K562 (cell line): ENCODE data around the gene CBX2. TPM values are rescaled to one million over a fixed set of nuclear protein-coding genes. Genes with fewer than 3 reads are reported as not detected.

ENCODE experiments used
- CTBP1 ChIP-seq: fragments of 450-650 bp; IDR thresholded peaks from 2 replicates; pipeline ENCODE4 v1.6.1; 2016; ENCODE audit warnings: borderline replicate concordance
- DNMT1 ChIP-seq: fragments of 450-650 bp; IDR thresholded peaks from 2 replicates; pipeline ENCODE4 v1.6.1; 2016; ENCODE audit warnings: antibody characterized with exemption, mild to moderate bottlenecking
- GABPB2 ChIP-seq: fragments of 250-450 bp; sonication (Bioruptor Pico); conservative IDR thresholded peaks from 2 replicates; pipeline ENCODE4 v1.5.1; 2021; ENCODE audit warnings: mild to moderate bottlenecking
- HNRNPH1 ChIP-seq: fragments of 200-400 bp; formaldehyde crosslinking; optimal IDR thresholded peaks from 2 replicates; pipeline ENCODE3; 2017; ENCODE audit warnings: low read depth, mild to moderate bottlenecking, low read length, moderate library complexity
- LEF1 ChIP-seq: fragments of 450-650 bp; IDR thresholded peaks from 2 replicates; pipeline ENCODE4 v1.6.1; 2016; ENCODE audit warnings: mild to moderate bottlenecking
- NCOA2 ChIP-seq, 2 experiments: fragments of 450-650 bp; IDR thresholded peaks; 2 replicates each; pipeline ENCODE4 v1.6.1; 2018; ENCODE audit warnings: mild to moderate bottlenecking in 2 of 2, moderate library complexity in 1 of 2; ENCODE audit not compliant: partially characterized antibody in 2 of 2
- PHB2 ChIP-seq: fragments of 450-650 bp; IDR thresholded peaks from 2 replicates; pipeline ENCODE4 v1.6.1; 2017; ENCODE audit warnings: low read depth
- PHF20 ChIP-seq: fragments of 450-650 bp; IDR thresholded peaks from 2 replicates; pipeline ENCODE4 v1.6.1; 2018; ENCODE audit not compliant: partially characterized antibody
- RNF2 ChIP-seq: sonication (generic); IDR thresholded peaks from 2 replicates; pipeline ENCODE4 v1.6.1; 2016
- SP2 ChIP-seq: IDR thresholded peaks from 2 replicates; pipeline ENCODE4 v1.6.1; 2011; ENCODE audit warnings: mild to moderate bottlenecking, low read depth, low read length, moderate library complexity; ENCODE audit not compliant: poor library complexity, severe bottlenecking; ENCODE audit errors: extremely low read depth
- SRSF9 ChIP-seq: fragments of 200-400 bp; formaldehyde crosslinking; IDR thresholded peaks from 2 replicates; pipeline ENCODE4 v1.6.1; 2017; ENCODE audit warnings: low read depth, low read length, borderline replicate concordance
- TAL1 ChIP-seq: fragments of 450-650 bp; IDR thresholded peaks from 2 replicates; pipeline ENCODE4 v1.6.1; 2016; ENCODE audit warnings: mild to moderate bottlenecking
- TCF7 ChIP-seq: sonication (generic); IDR thresholded peaks from 2 replicates; pipeline ENCODE4 v1.6.1; 2016; ENCODE audit warnings: antibody characterized with exemption, borderline replicate concordance
- YY1 ChIP-seq, 3 experiments: IDR thresholded peaks; 2 replicates each; pipeline ENCODE4 v1.6.1; 2011; ENCODE audit warnings: low read length in 2 of 3, mild to moderate bottlenecking in 2 of 3, moderate library complexity in 2 of 3, borderline replicate concordance in 1 of 3, control low read depth in 1 of 3, low read depth in 1 of 3; ENCODE audit not compliant: insufficient read depth in 3 of 3, insufficient replicate concordance in 2 of 3, control insufficient read depth in 1 of 3, insufficient read length in 1 of 3; ENCODE audit errors: extremely low read depth in 1 of 3
- ZNF232 ChIP-seq: sonication (generic); formaldehyde crosslinking; IDR thresholded peaks from 2 replicates; pipeline ENCODE4 v1.8.0; 2022; ENCODE audit warnings: mild to moderate bottlenecking, missing genetic modification reagents
- ZNF551 ChIP-seq: fragments of 250-450 bp; sonication (Bioruptor Pico); IDR thresholded peaks from 2 replicates; pipeline ENCODE4 v1.5.0; 2021; ENCODE audit warnings: mild to moderate bottlenecking, moderate library complexity
- ZNF695 ChIP-seq: fragments of 450-650 bp; formaldehyde crosslinking; IDR thresholded peaks from 2 replicates; pipeline ENCODE4 v1.4.0; 2020; ENCODE audit warnings: mild to moderate bottlenecking, moderate library complexity
- polyA plus RNA-seq, 8 experiments: library from polyadenylated mRNA; depleted of rRNA in 4 of 8; stranded (reverse) in 5 of 8; unstranded in 3 of 8; fragments of >200 nt; fragmentation: Nextera tagmentation in 2 of 8; fragmentation: Illumina TruSeq in 1 of 8; extraction: Ambion mirVana in 2 of 8; extraction: Trizol in 1 of 8; gene quantifications; 2 replicates each; pipeline versions ENCODE4 v1.2.1 to v1.2.3, GENCODE V29; 2011 to 2014; ENCODE audit warnings: inconsistent platforms in 1 of 8, missing spikeins in 1 of 8
- total RNA-seq, 7 experiments: library from RNA; depleted of rRNA in 6 of 7; stranded (reverse); fragments of >200 nt in 6 of 7; fragmentation: Illumina TruSeq in 2 of 7; extraction: Trizol in 2 of 7; gene quantifications; 2 replicates each; pipeline versions ENCODE4 v1.2.1 to v1.2.3, GENCODE V29; 2011 to 2021; ENCODE audit warnings: low replicate concordance in 1 of 7
- TF ChIP-seq, protein P1 (sequence below): fragments of 250-450 bp; sonication (Bioruptor Pico); IDR thresholded peaks from 2 replicates; pipeline ENCODE4 v1.8.0; 2021; ENCODE audit warnings: moderate library complexity, mild to moderate bottlenecking, inconsistent platforms
- TF ChIP-seq, protein P2 (sequence below): fragments of 250-450 bp; sonication (Bioruptor Pico); IDR thresholded peaks from 2 replicates; pipeline ENCODE4 v1.5.0; 2022; ENCODE audit warnings: mild to moderate bottlenecking
- TF ChIP-seq, protein P3 (sequence below), 2 experiments: fragments of 450-650 bp in 1 of 2; sonication (generic) in 1 of 2; formaldehyde crosslinking; conservative IDR thresholded peaks; 2 replicates each; pipeline versions ENCODE4 v1.4.0 to v1.8.1; 2020 to 2022; ENCODE audit warnings: mild to moderate bottlenecking in 1 of 2, missing genetic modification reagents in 1 of 2

The CBX2 gene
- total and polyA plus RNA-seq, 9 of the 15 experiments (the other 6 are each of a cell fraction or from before 2014, with no cell fraction given) = 0.66 to 26.9 (median 13.9) TPM

DNA sequence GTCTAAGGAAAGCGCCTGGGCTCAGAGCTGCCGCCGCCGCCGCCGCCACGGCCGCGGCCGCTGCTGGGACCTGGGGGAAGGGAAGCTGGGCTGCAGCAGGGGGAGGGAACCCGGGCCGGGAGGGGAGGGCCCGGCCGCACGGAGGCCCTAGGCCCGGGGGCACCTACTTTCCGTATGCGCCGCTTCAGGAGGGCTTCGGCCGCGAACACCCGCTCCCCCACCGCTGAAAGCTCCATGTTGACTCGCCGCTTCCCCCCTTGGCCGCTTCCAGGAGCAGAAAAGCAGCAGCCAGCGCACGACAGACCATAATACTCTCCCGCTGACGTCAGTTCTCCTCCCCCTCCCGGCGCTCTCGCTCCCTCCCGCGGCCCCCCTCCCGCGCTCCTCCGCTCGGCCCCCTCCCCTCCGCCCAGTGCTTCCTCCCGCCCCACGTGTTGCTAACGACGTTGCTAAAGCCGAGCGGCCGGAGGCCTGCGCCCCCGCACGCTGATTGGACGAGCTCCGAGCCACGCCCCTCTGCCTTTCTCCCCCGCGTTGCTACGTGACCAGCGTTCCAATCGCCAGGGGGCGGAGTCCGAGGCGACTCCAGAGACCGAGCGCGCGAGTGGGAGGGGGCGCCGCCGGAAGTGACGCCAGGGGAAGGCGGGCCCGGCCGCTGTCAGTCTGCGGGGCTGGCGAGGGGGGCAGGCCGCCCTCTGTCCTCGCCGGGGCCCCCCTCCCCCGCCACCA lies 19.0 kb downstream of the CBX2 start, which contains the start of gene CBX8 (continued):
- TF ChIP-seq HNRNPH1 (no peak), DNMT1 (no peak), ZNF551 (CRISPR knock-in tag) (no peak), GABPB2 (CRISPR knock-in tag) (no peak), SRSF9 (no peak), YY1 (IDR thresholded peaks at IDR 0.05; ENCODE audit: borderline replicate concordance in 1 of 3, control insufficient read depth in 1 of 3, extremely low read depth in 1 of 3, insufficient read depth in 3 of 3, insufficient read length in 1 of 3, insufficient replicate concordance in 2 of 3, low read depth in 1 of 3, low read length in 2 of 3) (peak in 1 of 3 experiments; percentile 25), TAL1 (no peak), PHB2 (no peak), RNF2 (peak; percentile 62; the same call in 1 of the 2 replicates), PHF20 (no peak), ZNF232 (CRISPR knock-in tag) (no peak), ZNF695 (CRISPR knock-in tag) (no peak), LEF1 (no peak), TCF7 (no peak), NCOA2 (IDR thresholded peaks at IDR 0.05; ENCODE audit: partially characterized antibody in 2 of 2) (no peak), SP2 (peak; percentile 62), CTBP1 (peak; percentile 57)
- TF ChIP-seq, protein P1, sequence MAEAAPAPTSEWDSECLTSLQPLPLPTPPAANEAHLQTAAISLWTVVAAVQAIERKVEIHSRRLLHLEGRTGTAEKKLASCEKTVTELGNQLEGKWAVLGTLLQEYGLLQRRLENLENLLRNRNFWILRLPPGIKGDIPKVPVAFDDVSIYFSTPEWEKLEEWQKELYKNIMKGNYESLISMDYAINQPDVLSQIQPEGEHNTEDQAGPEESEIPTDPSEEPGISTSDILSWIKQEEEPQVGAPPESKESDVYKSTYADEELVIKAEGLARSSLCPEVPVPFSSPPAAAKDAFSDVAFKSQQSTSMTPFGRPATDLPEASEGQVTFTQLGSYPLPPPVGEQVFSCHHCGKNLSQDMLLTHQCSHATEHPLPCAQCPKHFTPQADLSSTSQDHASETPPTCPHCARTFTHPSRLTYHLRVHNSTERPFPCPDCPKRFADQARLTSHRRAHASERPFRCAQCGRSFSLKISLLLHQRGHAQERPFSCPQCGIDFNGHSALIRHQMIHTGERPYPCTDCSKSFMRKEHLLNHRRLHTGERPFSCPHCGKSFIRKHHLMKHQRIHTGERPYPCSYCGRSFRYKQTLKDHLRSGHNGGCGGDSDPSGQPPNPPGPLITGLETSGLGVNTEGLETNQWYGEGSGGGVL = no peak
- TF ChIP-seq, protein P2, sequence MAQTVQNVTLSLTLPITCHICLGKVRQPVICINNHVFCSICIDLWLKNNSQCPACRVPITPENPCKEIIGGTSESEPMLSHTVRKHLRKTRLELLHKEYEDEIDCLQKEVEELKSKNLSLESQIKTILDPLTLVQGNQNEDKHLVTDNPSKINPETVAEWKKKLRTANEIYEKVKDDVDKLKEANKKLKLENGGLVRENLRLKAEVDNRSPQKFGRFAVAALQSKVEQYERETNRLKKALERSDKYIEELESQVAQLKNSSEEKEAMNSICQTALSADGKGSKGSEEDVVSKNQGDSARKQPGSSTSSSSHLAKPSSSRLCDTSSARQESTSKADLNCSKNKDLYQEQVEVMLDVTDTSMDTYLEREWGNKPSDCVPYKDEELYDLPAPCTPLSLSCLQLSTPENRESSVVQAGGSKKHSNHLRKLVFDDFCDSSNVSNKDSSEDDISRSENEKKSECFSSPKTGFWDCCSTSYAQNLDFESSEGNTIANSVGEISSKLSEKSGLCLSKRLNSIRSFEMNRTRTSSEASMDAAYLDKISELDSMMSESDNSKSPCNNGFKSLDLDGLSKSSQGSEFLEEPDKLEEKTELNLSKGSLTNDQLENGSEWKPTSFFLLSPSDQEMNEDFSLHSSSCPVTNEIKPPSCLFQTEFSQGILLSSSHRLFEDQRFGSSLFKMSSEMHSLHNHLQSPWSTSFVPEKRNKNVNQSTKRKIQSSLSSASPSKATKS = no peak
- TF ChIP-seq, protein P3, sequence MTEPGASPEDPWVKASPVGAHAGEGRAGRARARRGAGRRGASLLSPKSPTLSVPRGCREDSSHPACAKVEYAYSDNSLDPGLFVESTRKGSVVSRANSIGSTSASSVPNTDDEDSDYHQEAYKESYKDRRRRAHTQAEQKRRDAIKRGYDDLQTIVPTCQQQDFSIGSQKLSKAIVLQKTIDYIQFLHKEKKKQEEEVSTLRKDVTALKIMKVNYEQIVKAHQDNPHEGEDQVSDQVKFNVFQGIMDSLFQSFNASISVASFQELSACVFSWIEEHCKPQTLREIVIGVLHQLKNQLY (CRISPR knock-in tag; conservative IDR thresholded peaks at IDR 0.05) = no peak
